Activated CD4-positive, CD25-positive, alpha-beta regulatory T cell treated with anti-CD3 and anti-CD28 coated beads, Interleukin-2, amount 50 U/mL, for 16 hours (primary cell): ENCODE results near the gene MANBA.

Experiments
- DNase-seq: peaks from one replicate; pipeline ENCODE4 v3.0.0-alpha.2; 2020; ENCODE audit warnings: low read depth, low spot score

MANBA gene

GRCh38 chr4:102594000-102594399 lies 166.8 kb downstream of the MANBA start:
- DNase-seq = no peak

GRCh38 chr4:102593147-102593546 lies 167.6 kb downstream of the MANBA start:
- no peak for DNase-seq

- DNase-seq = no peak
Observed at GRCh38 chr4:102592256-102592655, 168.5 kb downstream of the MANBA start.

GRCh38 chr4:102589743-102590142 lies 171.0 kb downstream of the MANBA start:
- no peak for DNase-seq

GRCh38 chr4:102586644-102587021 lies 174.1 kb downstream of the MANBA start:
- no peak for DNase-seq

GRCh38 chr4:102586002-102586643 lies 174.6 kb downstream of the MANBA start:
- no peak for DNase-seq

- DNase-seq = no peak
Observed at GRCh38 chr4:102585329-102585728, 175.4 kb downstream of the MANBA start.

GRCh38 chr4:102584091-102584490 lies 176.7 kb downstream of the MANBA start:
- DNase-seq = no peak
